Peyer's patch (tissue), 4 donors: Measurements from ENCODE around the gene NFKBIE. TPM values are rescaled to one million over a fixed set of nuclear protein-coding genes. Genes with fewer than 3 reads are reported as not detected.

Source experiments
- DNase-seq, 3 donors: peaks; one replicate each; pipeline ENCODE4 v3.0.0-alpha.2; 2017 to 2019
- H3K27ac ChIP-seq, 4 donors: fragments of 200-600 bp; sonication (generic); one replicate each; pipeline ENCODE4 v1.5.1; 2016 to 2019
- H3K27me3 ChIP-seq, 2 donors: fragments of 200-600 bp; sonication (generic); one replicate each; pipeline ENCODE4 v1.5.1; 2019
- H3K36me3 ChIP-seq, 3 donors: fragments of 200-600 bp; sonication (generic); one replicate each; pipeline ENCODE4 v1.5.1; 2016 to 2019
- H3K4me1 ChIP-seq, 4 donors: fragments of 200-600 bp; sonication (generic); one replicate each; pipeline ENCODE4 v1.5.1; 2016 to 2019
- H3K4me3 ChIP-seq, 4 donors: fragments of 200-600 bp; sonication (generic); 1 replicate in 3 of 4; 2 replicates in 1 of 4; pipeline ENCODE4 v1.5.1; 2016 to 2019; ENCODE audit warnings: mild to moderate bottlenecking in 1 of 4
- H3K9me3 ChIP-seq, 4 donors: fragments of 200-600 bp; sonication (generic); one replicate each; pipeline ENCODE4 v1.5.1; 2016 to 2019; ENCODE audit warnings: mild to moderate bottlenecking in 1 of 4
- CTCF ChIP-seq, 6 experiments: fragments of 450-650 bp in 4 of 6; fragments of 200-600 bp in 2 of 6; sonication (generic) in 1 of 6; IDR thresholded peaks; one replicate each; pipeline ENCODE4 v1.5.1; 2017 to 2019; ENCODE audit warnings: antibody characterized with exemption in 6 of 6, mild to moderate bottlenecking in 3 of 6, moderate library complexity in 1 of 6
- POLR2A ChIP-seq, 2 donors: fragments of 450-650 bp; IDR thresholded peaks; one replicate each; pipeline ENCODE4 v1.5.1; 2017; ENCODE audit warnings: antibody characterized with exemption in 2 of 2, mild to moderate bottlenecking in 2 of 2, moderate library complexity in 2 of 2
- total RNA-seq, 4 donors: library from RNA; depleted of rRNA; stranded (reverse); fragments of >200 nt; gene quantifications; one replicate each; pipeline ENCODE4 v1.1.0, GENCODE V29; 2016

Gene NFKBIE
- total RNA-seq, 4 donors from 2014 or later: 16.9 to 36.3 (median 24.9) TPM

- Histone ChIP-seq H3K4me1 (peaks cover 0 to 56% (median 5%) of the 10 kb centered on the region in 4 donors), H3K4me3 (peak overlapping the region in 1 of 4 donors; percentile 6), H3K36me3 (no peaks in the 10 kb centered on the region), H3K9me3 (no peaks in the 10 kb centered on the region), H3K27me3 (no peaks in the 10 kb centered on the region), H3K27ac (peak overlapping the region in 1 of 4 donors; percentile 45)
- DNase-seq: no peak
- TF ChIP-seq CTCF (IDR thresholded peaks at IDR 0.05): no peak
- TF ChIP-seq POLR2A (IDR thresholded peaks at IDR 0.05): no peak
These were observed 38.8 kb downstream of the NFKBIE start for GRCh38 chr6:44226368-44227147.

- DNase-seq: peak in 1 of 3 donors; percentile 21
- no peak overlapping the region for H3K4me3 ChIP-seq
- H3K9me3 ChIP-seq: no peaks in the 10 kb centered on the region
- peaks cover 0 to 62% (median 5%) of the 10 kb centered on the region in 4 donors for H3K4me1 ChIP-seq
- H3K27ac ChIP-seq: peak overlapping the region in 1 of 4 donors; percentile 45
- H3K27me3 ChIP-seq: no peaks in the 10 kb centered on the region
- H3K36me3 ChIP-seq: no peaks in the 10 kb centered on the region
- TF ChIP-seq CTCF (IDR thresholded peaks at IDR 0.05) (no peak), POLR2A (IDR thresholded peaks at IDR 0.05) (no peak)
These were observed 39.6 kb downstream of the NFKBIE start for GRCh38 chr6:44225579-44226325.

- H3K36me3 ChIP-seq: no peaks in the 10 kb centered on the region
- no peak for DNase-seq
- TF ChIP-seq POLR2A (IDR thresholded peaks at IDR 0.05) (no peak), CTCF (IDR thresholded peaks at IDR 0.05) (no peak)
- H3K9me3 ChIP-seq: no peaks in the 10 kb centered on the region
- H3K4me3 ChIP-seq: no peak overlapping the region
- H3K4me1 ChIP-seq: peaks cover 0 to 63% (median 6%) of the 10 kb centered on the region in 4 donors
- no peaks in the 10 kb centered on the region for H3K27me3 ChIP-seq
- no peak overlapping the region for H3K27ac ChIP-seq
These were observed 40.4 kb downstream of the NFKBIE start for GRCh38 chr6:44224965-44225305.

- Histone ChIP-seq H3K27ac (peak overlapping the region in 3 of 4 donors; percentile 61 to 72 (median 70)), H3K9me3 (no peaks in the 10 kb centered on the region), H3K4me3 (peak overlapping the region; percentile 53 to 78 (median 67)), H3K36me3 (no peaks in the 10 kb centered on the region), H3K4me1 (peaks cover 0 to 68% (median 9%) of the 10 kb centered on the region in 4 donors), H3K27me3 (no peaks in the 10 kb centered on the region)
- no peak for TF ChIP-seq POLR2A (IDR thresholded peaks at IDR 0.05)
- TF ChIP-seq CTCF (IDR thresholded peaks at IDR 0.05): no peak
- DNase-seq: no peak
These were observed 41.1 kb downstream of the NFKBIE start for GRCh38 chr6:44224029-44224964.
